HEK293 (cell line): ENCODE results near the gene SEMA6D.

Source experiments
- CTCF ChIP-seq: fragments of 450-650 bp; formaldehyde crosslinking; IDR thresholded peaks from 2 replicates; pipeline ENCODE4 v1.5.1; 2016; ENCODE audit warnings: missing biosample characterization, missing genetic modification characterization
- ZBTB7A ChIP-seq: fragments of 450-650 bp; formaldehyde crosslinking; IDR thresholded peaks from 2 replicates; pipeline ENCODE4 v1.5.1; 2016; ENCODE audit warnings: low read depth, missing biosample characterization, missing genetic modification characterization
- ZNF76 ChIP-seq: fragments of 450-650 bp; formaldehyde crosslinking; IDR thresholded peaks from 2 replicates; pipeline ENCODE4; 2016; ENCODE audit warnings: low read depth, missing biosample characterization, missing genetic modification characterization, borderline replicate concordance

- TF ChIP-seq ZNF76 (tag by site-specific recombination) (no peak), ZBTB7A (tag by site-specific recombination) (no peak), CTCF (tag by site-specific recombination) (no peak)
These were observed 69.1 kb downstream of the SEMA6D start for GRCh38 chr15:47786371-47786770.
